ENCODE measurements around the gene LILRB4.

GRCh38 chr19:54709212-54709948 is 46.6 kb downstream of the LILRB4 start:
- TF ChIP-seq CTCF (conservative IDR thresholded peaks at IDR 0.05; ENCODE audit: low read depth in 2 of 2) (no peak), ZNF462 (CRISPR knock-in tag; IDR thresholded peaks at IDR 0.05) (no peak), EZH2 (IDR thresholded peaks at IDR 0.05; ENCODE audit: low read depth, unreplicated experiment) (no peak)
